GM19452 (cell line): ENCODE results near the gene KIF3C.
"Not testable (repeated sequence)": the region's sequence is repeated elsewhere in the genome, so short reads cannot be mapped to it uniquely, and the experiment has no call there.

Experiments used
- ATAC-seq: cut with Tn5 transposase; IDR thresholded peaks from one replicate; pipeline ENCODE4 v1.9.1; 2021; ENCODE audit not compliant: unreplicated experiment

KIF3C gene

GRCh38 chr2:25920786-25921415 is 61.4 kb downstream of the KIF3C start:
- ATAC-seq: no peak

GRCh38 chr2:25920336-25920735 is 62.0 kb downstream of the KIF3C start:
- ATAC-seq: no peak

- no peak for ATAC-seq
Measured at GRCh38 chr2:25917832-25918231, 64.5 kb downstream of the KIF3C start.

GRCh38 chr2:25917411-25917810 is 64.9 kb downstream of the KIF3C start:
- not testable (repeated sequence) for ATAC-seq

DNA sequence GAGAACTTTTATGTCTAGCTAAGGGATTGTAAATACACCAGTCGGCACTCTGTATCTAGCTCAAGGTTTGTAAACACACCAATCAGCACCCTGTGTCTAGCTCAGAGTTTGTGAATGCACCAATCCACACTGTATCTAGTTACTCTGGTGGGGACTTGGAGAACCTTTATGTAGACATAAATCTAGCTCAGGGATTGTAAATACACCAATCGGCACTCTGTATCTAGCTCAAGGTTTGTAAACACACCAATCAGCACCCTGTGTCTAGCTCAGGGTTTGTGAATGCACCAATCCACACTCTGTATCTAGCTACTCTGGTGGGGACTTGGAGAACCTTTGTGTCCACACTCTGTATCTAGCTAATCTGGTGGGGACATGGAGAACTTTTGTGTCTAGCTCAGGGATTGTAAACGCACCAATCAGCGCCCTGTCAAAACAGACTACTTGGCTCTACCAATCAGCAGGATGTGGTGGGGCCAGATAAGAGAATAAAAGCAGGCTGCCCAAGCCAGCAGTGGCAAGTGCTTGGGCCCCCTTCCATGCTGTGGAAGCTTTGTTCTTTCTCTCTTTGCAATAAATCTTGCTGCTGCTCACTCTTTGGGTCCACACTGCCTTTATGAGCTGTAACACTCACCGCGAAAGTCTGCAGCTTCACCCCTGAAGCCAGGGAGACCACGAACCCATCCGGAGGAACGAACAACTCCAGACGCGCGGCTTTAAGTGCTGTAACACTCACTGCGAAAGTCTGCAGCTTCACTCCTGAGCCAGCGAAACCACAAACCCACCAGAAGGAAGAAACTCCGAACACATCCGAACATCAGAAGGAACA is 66.1 kb downstream of the KIF3C start:
- not testable (repeated sequence) for ATAC-seq

DNA sequence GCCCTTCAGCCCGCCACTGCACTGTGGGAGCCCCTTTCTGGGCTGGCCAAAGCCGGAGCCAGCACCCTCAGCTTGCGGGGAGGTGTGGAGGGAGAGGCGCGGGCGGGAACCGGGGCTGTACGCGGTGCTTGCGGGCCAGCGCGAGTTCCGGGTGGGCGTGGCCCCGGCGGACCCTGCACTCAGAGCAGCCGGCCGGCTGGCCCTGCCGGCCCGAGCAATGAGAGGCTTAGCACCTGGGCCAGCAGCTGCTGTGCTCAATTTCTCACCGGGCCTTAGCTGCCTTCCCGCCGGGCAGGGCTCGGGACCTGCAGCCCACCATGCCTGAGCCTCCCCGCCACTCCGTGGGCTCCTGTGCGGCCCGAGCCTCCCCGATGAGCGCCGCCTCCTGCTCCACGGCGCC is 66.9 kb downstream of the KIF3C start:
- ATAC-seq: not testable (repeated sequence)

DNA sequence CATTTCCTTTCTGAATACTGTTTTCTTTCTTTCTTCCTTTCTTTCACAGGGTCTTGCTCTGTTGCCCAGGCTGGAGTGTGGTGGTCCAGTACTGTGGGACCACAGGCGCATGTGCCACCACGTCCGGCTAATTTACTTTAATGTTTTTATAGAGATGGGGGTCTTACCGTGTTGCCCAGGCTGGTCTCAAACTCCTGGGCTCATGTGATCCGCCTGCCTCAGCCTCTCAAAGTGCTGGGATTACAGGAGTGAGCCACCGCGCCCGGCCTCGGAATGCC is 68.7 kb downstream of the KIF3C start:
- not testable (repeated sequence) for ATAC-seq

DNA sequence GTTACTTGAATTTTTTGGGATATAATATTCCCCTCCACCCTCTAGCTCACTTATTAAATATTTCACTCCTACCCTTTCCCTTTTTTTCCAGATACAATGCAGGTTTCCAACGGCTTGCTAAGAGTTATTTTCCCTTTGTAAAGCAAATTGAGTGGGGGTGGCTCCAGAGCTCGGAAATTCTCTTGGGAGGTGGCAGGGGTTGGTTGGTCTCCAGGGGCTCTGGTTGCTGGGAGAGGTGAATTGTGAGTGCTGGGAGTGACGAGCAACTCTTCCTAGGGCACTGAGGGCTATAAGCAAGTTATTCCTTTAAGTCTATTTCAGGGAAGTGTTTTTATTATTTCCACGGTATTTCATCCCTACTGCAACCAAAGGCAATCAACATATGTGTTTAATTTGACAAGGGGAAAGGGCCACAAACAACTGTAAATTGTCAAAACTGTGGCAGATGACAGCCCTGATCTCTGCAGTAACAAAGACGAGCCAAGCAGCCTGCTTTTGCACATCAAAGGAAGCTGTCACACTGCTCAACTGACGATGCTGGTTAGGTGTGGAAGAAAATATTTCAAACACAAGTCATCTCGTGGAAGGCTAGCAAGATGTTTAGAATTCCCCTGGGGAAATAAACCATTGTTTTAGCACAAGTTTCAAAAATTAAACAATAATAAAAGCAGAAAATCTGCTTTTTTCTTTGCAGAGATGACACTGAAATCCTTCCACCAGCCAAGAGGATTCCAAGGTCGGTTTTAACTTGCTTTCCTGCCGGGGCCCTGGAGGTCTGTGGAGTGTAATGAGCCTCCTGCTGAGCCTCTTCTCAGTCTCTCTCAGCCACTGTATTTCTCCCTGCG is 69.2 kb downstream of the KIF3C start:
- ATAC-seq: no peak

GRCh38 chr2:25909574-25909973 is 72.7 kb downstream of the KIF3C start:
- ATAC-seq: not testable (repeated sequence)

DNA sequence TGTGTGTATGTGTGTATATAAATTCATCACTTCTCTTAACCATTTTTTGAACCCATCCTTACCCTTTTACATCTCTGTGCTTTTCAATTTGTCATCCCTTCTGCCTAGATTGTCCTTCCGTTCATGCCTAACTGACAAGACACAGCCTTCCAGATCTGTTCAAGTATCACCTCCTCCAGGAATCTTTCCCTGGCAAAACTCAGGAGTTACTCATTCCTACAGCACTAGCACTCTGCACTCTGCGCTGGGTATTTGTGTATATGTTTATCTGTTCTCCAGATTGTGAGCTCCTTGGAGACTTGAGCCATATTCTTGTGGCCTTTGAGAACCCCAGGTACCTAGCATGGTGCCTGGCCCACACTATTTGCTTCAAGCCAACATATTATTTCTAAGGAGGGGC is 77.2 kb downstream of the KIF3C start:
- ATAC-seq: no peak

- ATAC-seq: no peak
Measured at GRCh38 chr2:25903216-25903776, 79.0 kb downstream of the KIF3C start.

DNA sequence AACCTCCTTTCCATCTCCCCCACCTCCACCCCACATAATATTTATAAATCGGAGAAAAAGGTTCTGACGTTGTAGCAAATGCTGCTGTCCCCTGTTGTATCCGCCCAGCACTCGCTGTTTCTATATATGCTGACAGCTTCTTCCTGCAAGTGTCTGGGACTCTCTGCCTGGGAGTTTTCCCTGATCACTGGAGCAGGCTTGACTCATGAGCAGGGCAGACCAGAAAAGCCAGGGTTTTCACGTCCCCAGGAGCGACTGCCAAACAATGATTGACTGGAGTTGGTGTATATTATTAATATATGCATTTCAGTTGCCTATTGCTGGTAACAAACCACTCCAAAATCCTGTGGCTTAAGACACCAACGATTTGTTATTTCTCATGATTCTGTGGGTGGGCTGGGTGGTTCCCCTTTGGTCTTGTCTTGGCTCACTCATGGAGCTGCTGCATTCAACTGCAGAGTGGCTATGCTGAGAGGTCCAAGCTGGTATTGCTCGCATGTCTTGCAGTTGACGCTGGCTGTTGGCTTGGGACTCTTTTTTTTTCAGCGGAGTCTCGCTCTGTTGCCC is 82.8 kb downstream of the KIF3C start:
- ATAC-seq: no peak

- no peak for ATAC-seq
Measured at GRCh38 chr2:25897506-25897905, 84.8 kb downstream of the KIF3C start.

- ATAC-seq: not testable (repeated sequence)
Measured at GRCh38 chr2:25896308-25896707, 86.0 kb downstream of the KIF3C start.

- no peak for ATAC-seq
Measured at GRCh38 chr2:25895610-25896009, 86.7 kb downstream of the KIF3C start.

GRCh38 chr2:25895018-25895417 is 87.3 kb downstream of the KIF3C start:
- ATAC-seq: no peak

GRCh38 chr2:25894135-25894830 is 88.0 kb downstream of the KIF3C start:
- no peak for ATAC-seq

- no peak for ATAC-seq
Measured at GRCh38 chr2:25891672-25892071, 90.6 kb downstream of the KIF3C start.

DNA sequence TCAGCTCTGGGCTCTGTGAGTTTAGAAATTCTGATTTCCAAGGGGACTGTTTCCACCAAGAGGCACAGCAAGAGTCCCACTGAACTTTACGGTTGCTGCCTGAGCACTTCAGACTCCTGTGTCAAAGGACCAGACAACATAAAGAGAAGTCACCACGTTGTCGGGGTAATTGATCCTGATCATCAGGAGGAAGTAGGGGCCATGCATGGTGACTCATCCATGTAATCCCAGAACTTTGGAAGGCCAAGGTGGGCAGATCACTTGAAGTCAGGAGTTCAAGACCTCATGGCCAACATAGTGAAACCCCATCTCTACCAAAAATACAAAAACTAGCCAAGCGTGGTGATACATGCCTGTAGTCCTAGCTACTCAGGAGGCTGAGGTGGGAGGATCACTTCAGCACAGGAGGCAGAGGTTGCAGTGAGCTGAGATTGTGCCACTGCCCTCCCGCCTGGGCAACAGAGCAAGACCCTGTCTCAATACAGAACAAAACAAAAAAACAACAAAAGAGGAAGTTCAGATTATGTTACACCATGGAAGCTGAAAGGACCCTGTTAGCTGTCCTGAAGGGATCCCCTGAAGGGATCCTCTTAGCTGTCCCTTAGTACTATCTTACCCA is 94.6 kb downstream of the KIF3C start:
- ATAC-seq: no peak

DNA sequence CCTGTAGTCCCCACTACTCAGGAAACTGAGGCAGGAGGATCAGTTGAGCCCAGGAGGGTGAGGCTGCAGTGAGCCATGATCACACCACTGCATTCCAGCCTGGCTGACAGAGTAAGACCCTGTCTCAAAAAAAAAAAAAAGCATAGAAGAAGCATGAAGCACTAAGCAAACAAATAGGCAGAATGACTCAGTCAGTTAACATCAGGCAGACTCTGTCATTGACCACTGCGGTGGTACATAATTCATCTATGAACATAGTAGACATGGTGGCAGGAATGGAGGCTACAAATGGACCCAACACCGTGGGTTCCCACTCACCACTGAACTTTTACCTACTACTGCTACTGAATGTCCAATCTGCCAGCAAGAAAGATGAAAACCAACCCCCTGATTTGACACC is 96.4 kb downstream of the KIF3C start:
- ATAC-seq: no peak
